ENCODE results near the gene GALC.

The GALC gene

DNA sequence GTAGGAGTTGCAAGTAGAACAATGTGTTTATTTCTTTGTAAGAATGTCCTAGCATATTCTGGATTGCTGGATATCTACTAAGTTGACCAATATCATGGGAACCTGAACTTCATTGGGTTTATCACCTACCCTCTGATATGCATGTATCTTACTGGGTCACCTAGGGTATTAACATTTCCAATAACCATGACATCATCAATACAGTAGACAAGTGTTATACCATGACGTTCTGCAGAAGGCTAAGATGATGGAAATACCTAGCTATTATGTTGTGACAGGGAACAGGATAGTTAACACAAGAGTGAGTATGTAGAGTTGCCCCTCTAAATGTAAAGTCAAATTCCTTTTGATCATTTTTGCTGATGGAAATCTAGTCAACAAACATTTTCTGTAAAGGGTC lies 37.9 kb upstream of the GALC start:
- ATAC-seq (ENCODE audit: insufficient read depth, low read depth) (no peak), DNase-seq (no peak)
- Histone ChIP-seq H3K27me3 (ENCODE audit: insufficient read depth, low read length, poor library complexity) (no peaks in the 10 kb centered on the region), H4K20me1 (ENCODE audit: insufficient read depth, low read length) (no peaks in the 10 kb centered on the region), H3K9ac (ENCODE audit: low read depth, low read length) (no peak overlapping the region), H3K79me2 (ENCODE audit: insufficient read depth, low read length) (no peaks in the 10 kb centered on the region), H3K4me3 (ENCODE audit: low read depth in 1 of 2, low read length in 2 of 2) (no peak overlapping the region), H3K4me2 (ENCODE audit: insufficient read depth, low read length) (no peak overlapping the region), H3K9me3 (ENCODE audit: insufficient read depth, low read length, severe bottlenecking) (no peaks in the 10 kb centered on the region), H3K4me1 (ENCODE audit: insufficient read depth, low read length) (peaks cover 16% of the 10 kb centered on the region), H3K36me3 (ENCODE audit: insufficient read depth, low read length) (no peaks in the 10 kb centered on the region), H2AFZ (ENCODE audit: low read depth, low read length) (no peak overlapping the region), H3K27ac (ENCODE audit: low read length) (no peak overlapping the region)
- no peak for TF ChIP-seq EZH2 (IDR thresholded peaks at IDR 0.05; ENCODE audit: borderline replicate concordance, low read depth, low read length, severe bottlenecking)
- TF ChIP-seq, protein P1, sequence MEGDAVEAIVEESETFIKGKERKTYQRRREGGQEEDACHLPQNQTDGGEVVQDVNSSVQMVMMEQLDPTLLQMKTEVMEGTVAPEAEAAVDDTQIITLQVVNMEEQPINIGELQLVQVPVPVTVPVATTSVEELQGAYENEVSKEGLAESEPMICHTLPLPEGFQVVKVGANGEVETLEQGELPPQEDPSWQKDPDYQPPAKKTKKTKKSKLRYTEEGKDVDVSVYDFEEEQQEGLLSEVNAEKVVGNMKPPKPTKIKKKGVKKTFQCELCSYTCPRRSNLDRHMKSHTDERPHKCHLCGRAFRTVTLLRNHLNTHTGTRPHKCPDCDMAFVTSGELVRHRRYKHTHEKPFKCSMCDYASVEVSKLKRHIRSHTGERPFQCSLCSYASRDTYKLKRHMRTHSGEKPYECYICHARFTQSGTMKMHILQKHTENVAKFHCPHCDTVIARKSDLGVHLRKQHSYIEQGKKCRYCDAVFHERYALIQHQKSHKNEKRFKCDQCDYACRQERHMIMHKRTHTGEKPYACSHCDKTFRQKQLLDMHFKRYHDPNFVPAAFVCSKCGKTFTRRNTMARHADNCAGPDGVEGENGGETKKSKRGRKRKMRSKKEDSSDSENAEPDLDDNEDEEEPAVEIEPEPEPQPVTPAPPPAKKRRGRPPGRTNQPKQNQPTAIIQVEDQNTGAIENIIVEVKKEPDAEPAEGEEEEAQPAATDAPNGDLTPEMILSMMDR (IDR thresholded peaks at IDR 0.05; ENCODE audit: borderline replicate concordance, extremely low read depth, low read length, poor library complexity, severe bottlenecking), result no peak

DNA sequence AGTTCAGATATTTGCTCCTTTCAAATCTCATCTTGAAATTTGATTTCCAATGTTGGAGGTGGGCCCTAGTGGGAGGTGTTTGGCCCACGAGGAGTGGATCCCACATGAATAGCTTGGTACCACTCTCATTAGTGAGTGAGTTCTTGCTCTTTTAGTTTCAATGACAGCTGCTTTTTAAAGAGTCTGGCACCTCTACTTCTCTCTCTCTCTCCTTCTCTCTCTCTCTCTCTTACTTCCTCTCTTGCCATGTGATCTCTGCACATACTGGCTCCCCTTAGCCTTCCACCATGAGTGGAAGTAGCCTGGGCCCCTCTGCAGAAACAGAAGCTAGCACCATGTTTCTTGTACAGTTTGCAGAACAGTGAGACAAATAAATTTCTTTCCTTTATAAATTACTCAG lies 37.1 kb upstream of the GALC start:
- H4K20me1 ChIP-seq (ENCODE audit: insufficient read depth, low read length), result no peaks in the 10 kb centered on the region
- H3K9me3 ChIP-seq (ENCODE audit: insufficient read depth, low read length, severe bottlenecking), result no peaks in the 10 kb centered on the region
- no peaks in the 10 kb centered on the region for H3K27me3 ChIP-seq (ENCODE audit: insufficient read depth, low read length, poor library complexity)
- no peak overlapping the region for H2AFZ ChIP-seq (ENCODE audit: low read depth, low read length)
- H3K36me3 ChIP-seq (ENCODE audit: insufficient read depth, low read length), result no peaks in the 10 kb centered on the region
- TF ChIP-seq EZH2 (IDR thresholded peaks at IDR 0.05; ENCODE audit: borderline replicate concordance, low read depth, low read length, severe bottlenecking), result no peak
- TF ChIP-seq, protein P1 (IDR thresholded peaks at IDR 0.05; ENCODE audit: borderline replicate concordance, extremely low read depth, low read length, poor library complexity, severe bottlenecking), result no peak
- peaks cover 16% of the 10 kb centered on the region for H3K4me1 ChIP-seq (ENCODE audit: insufficient read depth, low read length)
- no peaks in the 10 kb centered on the region for H3K79me2 ChIP-seq (ENCODE audit: insufficient read depth, low read length)
- ATAC-seq (ENCODE audit: insufficient read depth, low read depth) (peak; percentile 66), DNase-seq (peak; percentile 12)
- H3K4me2 ChIP-seq (ENCODE audit: insufficient read depth, low read length), result no peak overlapping the region
- H3K9ac ChIP-seq (ENCODE audit: low read depth, low read length), result no peak overlapping the region
- no peak overlapping the region for H3K4me3 ChIP-seq (ENCODE audit: low read depth in 1 of 2, low read length in 2 of 2)
- H3K27ac ChIP-seq (ENCODE audit: low read length), result no peak overlapping the region

DNA sequence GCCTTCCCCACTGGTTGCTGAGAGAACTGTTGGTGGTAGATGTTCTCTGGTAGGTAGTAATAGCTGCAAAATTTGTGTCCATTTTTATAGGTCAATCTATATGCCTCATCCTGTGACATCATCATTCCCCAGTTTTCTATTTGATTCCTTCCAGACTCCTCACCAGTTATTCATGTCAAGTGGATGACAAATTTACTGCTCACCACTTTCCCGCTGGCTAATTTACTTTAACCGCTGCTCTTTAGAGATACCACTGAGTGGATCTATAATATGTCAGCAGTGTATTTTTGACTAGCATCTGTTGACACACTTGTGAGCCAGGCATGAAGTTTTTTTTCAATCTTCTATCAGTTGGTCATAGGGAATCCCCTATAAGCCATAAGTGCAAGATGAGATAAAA lies 36.5 kb upstream of the GALC start:
- H4K20me1 ChIP-seq (ENCODE audit: insufficient read depth, low read length), result no peaks in the 10 kb centered on the region
- ATAC-seq (ENCODE audit: insufficient read depth, low read depth), result no peak
- no peaks in the 10 kb centered on the region for H3K36me3 ChIP-seq (ENCODE audit: insufficient read depth, low read length)
- H3K4me2 ChIP-seq (ENCODE audit: insufficient read depth, low read length), result no peak overlapping the region
- H3K4me1 ChIP-seq (ENCODE audit: insufficient read depth, low read length), result peaks cover 16% of the 10 kb centered on the region
- no peak overlapping the region for H3K27ac ChIP-seq (ENCODE audit: low read length)
- TF ChIP-seq, protein P1 (IDR thresholded peaks at IDR 0.05; ENCODE audit: borderline replicate concordance, extremely low read depth, low read length, poor library complexity, severe bottlenecking), result no peak
- no peak for TF ChIP-seq EZH2 (IDR thresholded peaks at IDR 0.05; ENCODE audit: borderline replicate concordance, low read depth, low read length, severe bottlenecking)
- H3K9me3 ChIP-seq (ENCODE audit: insufficient read depth, low read length, severe bottlenecking), result no peaks in the 10 kb centered on the region
- no peak overlapping the region for H3K9ac ChIP-seq (ENCODE audit: low read depth, low read length)
- H3K27me3 ChIP-seq (ENCODE audit: insufficient read depth, low read length, poor library complexity), result no peaks in the 10 kb centered on the region
- no peak overlapping the region for H3K4me3 ChIP-seq (ENCODE audit: low read depth in 1 of 2, low read length in 2 of 2)
- H2AFZ ChIP-seq (ENCODE audit: low read depth, low read length), result no peak overlapping the region
- DNase-seq, result no peak
- no peaks in the 10 kb centered on the region for H3K79me2 ChIP-seq (ENCODE audit: insufficient read depth, low read length)

DNA sequence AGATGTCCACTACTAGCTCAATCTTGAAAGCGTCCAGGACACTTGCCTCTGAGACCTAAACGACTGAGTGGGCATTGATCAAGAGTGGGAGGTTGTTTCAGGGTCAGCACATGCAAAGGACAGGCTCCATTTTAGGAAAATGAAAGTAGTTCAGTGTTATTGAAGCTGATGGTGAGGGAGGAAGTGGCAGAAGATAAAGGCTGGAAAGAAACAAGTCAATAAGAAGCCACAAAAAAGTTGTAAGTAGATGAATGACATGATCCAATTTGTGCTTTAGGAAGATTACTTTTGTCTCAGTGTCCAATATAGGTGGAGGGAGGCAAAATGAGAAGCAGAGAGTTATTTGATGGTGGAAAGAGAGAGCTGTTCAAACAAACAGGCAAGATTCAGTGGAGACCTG lies 33.9 kb upstream of the GALC start:
- peak; percentile 15 for DNase-seq
- Histone ChIP-seq H3K4me3 (ENCODE audit: low read depth in 1 of 2, low read length in 2 of 2) (no peak overlapping the region), H3K79me2 (ENCODE audit: insufficient read depth, low read length) (no peaks in the 10 kb centered on the region), H3K27ac (ENCODE audit: low read length) (peak overlapping the region; percentile 60), H3K27me3 (ENCODE audit: insufficient read depth, low read length, poor library complexity) (no peaks in the 10 kb centered on the region), H4K20me1 (ENCODE audit: insufficient read depth, low read length) (no peaks in the 10 kb centered on the region), H3K9ac (ENCODE audit: low read depth, low read length) (no peak overlapping the region), H2AFZ (ENCODE audit: low read depth, low read length) (peak overlapping the region; percentile 74), H3K36me3 (ENCODE audit: insufficient read depth, low read length) (no peaks in the 10 kb centered on the region), H3K4me2 (ENCODE audit: insufficient read depth, low read length) (peak overlapping the region; percentile 26), H3K4me1 (ENCODE audit: insufficient read depth, low read length) (peaks cover 30% of the 10 kb centered on the region), H3K9me3 (ENCODE audit: insufficient read depth, low read length, severe bottlenecking) (no peaks in the 10 kb centered on the region)
- peak; percentile 66 for ATAC-seq (ENCODE audit: insufficient read depth, low read depth)
- TF ChIP-seq EZH2 (IDR thresholded peaks at IDR 0.05; ENCODE audit: borderline replicate concordance, low read depth, low read length, severe bottlenecking), result no peak
- TF ChIP-seq, protein P1 (IDR thresholded peaks at IDR 0.05; ENCODE audit: borderline replicate concordance, extremely low read depth, low read length, poor library complexity, severe bottlenecking), result no peak

Measured in DND-41 (cell line).